ENCODE results near the gene HIP1R. TPM values are rescaled to one million over a fixed set of nuclear protein-coding genes. Genes with fewer than 3 reads are reported as not detected.

Gene HIP1R
- total RNA-seq, 6 donors from 2014 or later, result 34.2 to 137 (median 46.9) TPM

DNA sequence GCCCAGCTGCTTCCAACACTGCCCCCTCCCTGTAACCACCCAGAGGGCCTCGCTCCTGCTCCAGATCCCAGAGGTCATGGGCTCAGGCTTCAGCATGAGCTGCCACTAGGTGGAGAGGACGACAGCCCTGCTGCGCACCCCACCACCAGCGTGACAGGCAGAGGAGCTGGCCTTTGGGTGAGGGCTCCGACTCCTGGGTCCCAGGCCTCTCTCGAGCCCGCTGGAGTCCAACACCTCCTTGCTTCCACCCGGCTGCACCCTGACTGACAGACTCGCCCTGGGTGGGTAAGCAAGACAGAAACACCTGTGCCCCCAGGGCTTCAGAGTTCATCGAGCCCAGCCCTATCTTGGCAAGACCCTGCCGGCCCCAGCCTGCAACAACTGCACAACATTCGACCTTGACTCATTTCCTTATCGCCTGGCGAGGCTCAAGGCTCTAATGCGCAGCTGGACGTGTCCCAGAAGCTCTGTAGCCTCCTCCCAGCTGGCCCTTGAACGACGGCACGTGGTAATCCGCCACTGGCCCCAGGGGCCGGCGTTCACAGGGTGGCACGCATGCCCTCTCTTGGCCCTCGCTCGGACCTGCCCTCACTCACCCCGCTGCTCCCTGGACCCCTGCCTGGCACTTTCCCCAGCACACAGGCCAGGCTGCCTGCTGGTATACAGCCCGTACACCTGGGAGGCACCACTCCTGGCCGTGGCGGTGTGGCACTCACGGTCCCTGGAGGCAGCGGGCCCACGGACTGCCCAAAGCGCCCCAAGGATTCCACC lies 32.6 kb downstream of the HIP1R start:
- TF ChIP-seq EP300 (IDR thresholded peaks at IDR 0.05) (no peak), POLR2A (IDR thresholded peaks at IDR 0.05) (no peak), POLR2AphosphoS5 (IDR thresholded peaks at IDR 0.05) (peak in 1 of 2 donors; percentile 35)
- TF ChIP-seq, protein P1, sequence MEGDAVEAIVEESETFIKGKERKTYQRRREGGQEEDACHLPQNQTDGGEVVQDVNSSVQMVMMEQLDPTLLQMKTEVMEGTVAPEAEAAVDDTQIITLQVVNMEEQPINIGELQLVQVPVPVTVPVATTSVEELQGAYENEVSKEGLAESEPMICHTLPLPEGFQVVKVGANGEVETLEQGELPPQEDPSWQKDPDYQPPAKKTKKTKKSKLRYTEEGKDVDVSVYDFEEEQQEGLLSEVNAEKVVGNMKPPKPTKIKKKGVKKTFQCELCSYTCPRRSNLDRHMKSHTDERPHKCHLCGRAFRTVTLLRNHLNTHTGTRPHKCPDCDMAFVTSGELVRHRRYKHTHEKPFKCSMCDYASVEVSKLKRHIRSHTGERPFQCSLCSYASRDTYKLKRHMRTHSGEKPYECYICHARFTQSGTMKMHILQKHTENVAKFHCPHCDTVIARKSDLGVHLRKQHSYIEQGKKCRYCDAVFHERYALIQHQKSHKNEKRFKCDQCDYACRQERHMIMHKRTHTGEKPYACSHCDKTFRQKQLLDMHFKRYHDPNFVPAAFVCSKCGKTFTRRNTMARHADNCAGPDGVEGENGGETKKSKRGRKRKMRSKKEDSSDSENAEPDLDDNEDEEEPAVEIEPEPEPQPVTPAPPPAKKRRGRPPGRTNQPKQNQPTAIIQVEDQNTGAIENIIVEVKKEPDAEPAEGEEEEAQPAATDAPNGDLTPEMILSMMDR (IDR thresholded peaks at IDR 0.05), result peak in 5 of 6 experiments; percentile 27 to 54 (median 30)
- Histone ChIP-seq H3K9me3 (no peaks in the 10 kb centered on the region), H3K4me1 (peaks cover 49 to 70% (median 60%) of the 10 kb centered on the region in 4 donors), H3K27me3 (no peaks in the 10 kb centered on the region), H3K27ac (peak overlapping the region; percentile 47 to 78 (median 70)), H3K36me3 (peaks cover 12 to 67% (median 56%) of the 10 kb centered on the region in 4 donors), H3K4me3 (no peak overlapping the region)
- DNase-seq, result peak in 1 of 2 donors; percentile 66
- peak in 1 of 2 donors; percentile 1 for ATAC-seq (ENCODE audit: low FRiP score in 2 of 2)
- 75 to 76% methylated on average over 2 to 33 of the region's 33 CpGs for WGBS, 2 donors

DNA sequence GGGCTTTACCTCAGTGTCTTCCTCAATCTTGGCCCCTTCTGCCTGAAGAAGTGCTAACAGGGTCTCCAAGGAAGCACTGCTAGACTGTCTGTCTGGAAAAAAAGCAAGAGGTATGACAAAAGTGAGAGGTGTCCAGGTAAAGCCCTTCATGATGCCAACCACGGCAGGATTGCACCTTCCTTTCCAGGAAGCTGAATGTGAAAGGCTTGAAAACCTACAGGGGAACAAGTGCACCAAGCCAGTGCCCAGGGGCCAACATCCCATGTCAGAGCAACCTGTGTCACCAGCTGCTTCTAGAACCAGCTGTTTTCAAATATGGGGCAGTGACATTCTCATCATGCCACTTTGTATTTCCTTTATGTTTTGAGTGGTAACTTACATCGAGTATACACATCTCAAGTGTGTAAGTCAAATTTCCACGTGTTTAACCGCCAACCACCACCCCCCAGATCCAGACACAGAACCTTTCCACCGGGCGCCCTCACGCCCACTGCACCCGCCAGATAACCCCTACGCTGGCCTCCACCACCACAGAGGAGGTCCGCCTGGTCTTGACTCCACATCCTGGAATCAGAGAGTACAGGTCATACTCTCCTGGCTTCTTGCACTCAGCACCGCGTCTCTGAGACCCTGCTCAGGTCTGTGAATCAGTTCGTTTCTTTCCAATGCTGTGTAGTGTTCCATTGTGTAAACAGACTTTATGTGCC lies 33.4 kb downstream of the HIP1R start:
- H3K27me3 ChIP-seq, result no peaks in the 10 kb centered on the region
- peak in 1 of 2 donors; percentile 15 for DNase-seq
- no peaks in the 10 kb centered on the region for H3K9me3 ChIP-seq
- no peak for TF ChIP-seq POLR2AphosphoS5 (IDR thresholded peaks at IDR 0.05)
- TF ChIP-seq, protein P1 (IDR thresholded peaks at IDR 0.05), result no peak
- no peak for TF ChIP-seq EP300 (IDR thresholded peaks at IDR 0.05)
- no peak for TF ChIP-seq POLR2A (IDR thresholded peaks at IDR 0.05)
- ATAC-seq (ENCODE audit: low FRiP score in 2 of 2), result no peak
- H3K36me3 ChIP-seq, result peaks cover 12 to 67% (median 56%) of the 10 kb centered on the region in 4 donors
- H3K4me3 ChIP-seq, result no peak overlapping the region
- H3K27ac ChIP-seq, result peak overlapping the region; percentile 47 to 78 (median 70)
- H3K4me1 ChIP-seq, result peaks cover 49 to 70% (median 60%) of the 10 kb centered on the region in 4 donors
- 88% methylated on average over 13 of the region's 13 CpGs for WGBS, 2 donors

DNA sequence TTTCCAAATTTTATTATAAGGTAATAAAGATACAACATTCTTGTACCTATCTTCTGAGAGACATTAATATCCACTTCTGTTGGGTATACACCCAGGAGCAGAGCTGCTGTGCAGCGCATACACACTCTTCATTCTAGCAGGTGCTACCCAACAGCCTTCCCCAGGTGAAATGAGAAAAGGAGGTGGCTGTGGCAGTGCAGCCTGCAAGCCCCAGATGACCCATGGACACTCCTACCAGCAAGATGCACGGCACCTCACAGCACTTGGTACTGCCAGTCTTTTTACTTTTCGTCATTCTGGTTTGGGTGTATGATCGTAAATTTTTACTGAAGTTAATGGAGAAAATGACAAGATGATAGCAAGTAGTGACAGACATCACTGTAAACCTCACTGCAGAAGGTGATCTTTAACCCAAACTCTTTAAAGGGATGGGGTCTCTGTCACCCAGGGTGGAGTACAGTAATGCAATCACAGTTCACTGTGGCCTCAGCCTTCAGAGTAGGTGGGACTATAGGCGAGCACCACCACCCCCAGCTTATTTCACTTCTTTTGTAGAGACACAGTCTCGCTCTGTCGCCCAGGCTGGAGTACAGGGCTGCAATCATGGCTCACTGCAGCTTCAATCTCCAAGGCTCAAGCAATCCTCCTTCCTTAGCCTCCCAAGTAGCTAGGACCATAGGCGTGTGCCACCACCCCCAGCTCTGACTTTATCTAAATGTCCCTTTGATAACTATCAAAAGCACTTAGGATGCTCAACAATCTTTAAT lies 34.1 kb downstream of the HIP1R start:
- DNase-seq, result peak in 1 of 2 donors; percentile 10
- TF ChIP-seq, protein P1 (IDR thresholded peaks at IDR 0.05), result no peak
- TF ChIP-seq EP300 (IDR thresholded peaks at IDR 0.05) (no peak), POLR2AphosphoS5 (IDR thresholded peaks at IDR 0.05) (no peak), POLR2A (IDR thresholded peaks at IDR 0.05) (no peak)
- Histone ChIP-seq H3K27ac (peak overlapping the region in 2 of 4 donors; percentile 74 to 94), H3K9me3 (no peaks in the 10 kb centered on the region), H3K4me3 (no peak overlapping the region), H3K36me3 (peaks cover 12 to 64% (median 55%) of the 10 kb centered on the region in 4 donors), H3K4me1 (peaks cover 55 to 77% (median 66%) of the 10 kb centered on the region in 4 donors), H3K27me3 (no peaks in the 10 kb centered on the region)
- 88 to 99% methylated on average over 7 to 8 of the region's 8 CpGs for WGBS, 2 donors
- ATAC-seq (ENCODE audit: low FRiP score in 2 of 2), result no peak

DNA sequence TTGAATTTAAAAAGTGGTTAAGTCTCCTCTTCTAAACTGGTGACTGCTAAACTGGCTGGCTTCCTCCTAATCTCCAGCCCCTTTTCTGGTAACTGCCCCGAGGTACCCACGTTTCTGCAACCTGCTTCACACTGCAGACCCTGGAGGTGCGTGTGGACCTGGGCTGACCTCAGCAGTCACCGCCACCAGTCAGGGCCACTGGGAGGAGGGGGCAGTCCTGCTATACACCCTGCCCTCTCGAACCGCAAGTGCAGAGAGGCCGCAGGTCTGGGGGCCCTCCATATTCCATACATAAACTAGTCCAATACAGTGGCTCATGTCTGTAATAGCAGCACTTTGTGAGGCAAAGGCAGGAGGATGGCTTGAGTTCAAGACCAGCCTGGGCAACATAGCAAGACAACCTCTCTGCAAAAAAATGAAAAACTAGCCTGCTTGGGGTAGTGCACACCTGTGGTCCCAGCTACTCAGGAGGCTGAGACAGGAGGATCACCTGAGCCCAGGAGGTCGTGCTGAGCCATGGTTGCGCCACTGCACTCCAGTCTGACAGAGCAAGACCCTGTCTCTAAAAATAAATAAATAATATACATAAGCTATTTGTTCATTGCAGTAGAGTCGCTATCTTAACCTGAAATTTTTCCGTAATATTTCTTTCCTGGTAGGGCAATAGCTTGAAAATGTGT lies 35.0 kb downstream of the HIP1R start:
- H3K27me3 ChIP-seq, result no peaks in the 10 kb centered on the region
- WGBS, 2 donors, result 85% methylated on average over 11 of the region's 11 CpGs
- peak in 1 of 2 donors; percentile 18 for DNase-seq
- peak overlapping the region in 2 of 4 donors; percentile 0 to 44 for H3K4me3 ChIP-seq
- H3K36me3 ChIP-seq, result peaks cover 12 to 56% (median 47%) of the 10 kb centered on the region in 4 donors
- peaks cover 63 to 85% (median 68%) of the 10 kb centered on the region in 4 donors for H3K4me1 ChIP-seq
- peak overlapping the region; percentile 87 to 94 (median 90) for H3K27ac ChIP-seq
- no peak for TF ChIP-seq POLR2AphosphoS5 (IDR thresholded peaks at IDR 0.05)
- TF ChIP-seq, protein P1 (IDR thresholded peaks at IDR 0.05), result no peak
- no peak for TF ChIP-seq POLR2A (IDR thresholded peaks at IDR 0.05)
- no peak for TF ChIP-seq EP300 (IDR thresholded peaks at IDR 0.05)
- H3K9me3 ChIP-seq, result no peaks in the 10 kb centered on the region
- ATAC-seq (ENCODE audit: low FRiP score in 2 of 2), result no peak

Measured in upper lobe of left lung (tissue), 6 donors.